ENCODE results near the gene KLF17.

The KLF17 gene

DNA sequence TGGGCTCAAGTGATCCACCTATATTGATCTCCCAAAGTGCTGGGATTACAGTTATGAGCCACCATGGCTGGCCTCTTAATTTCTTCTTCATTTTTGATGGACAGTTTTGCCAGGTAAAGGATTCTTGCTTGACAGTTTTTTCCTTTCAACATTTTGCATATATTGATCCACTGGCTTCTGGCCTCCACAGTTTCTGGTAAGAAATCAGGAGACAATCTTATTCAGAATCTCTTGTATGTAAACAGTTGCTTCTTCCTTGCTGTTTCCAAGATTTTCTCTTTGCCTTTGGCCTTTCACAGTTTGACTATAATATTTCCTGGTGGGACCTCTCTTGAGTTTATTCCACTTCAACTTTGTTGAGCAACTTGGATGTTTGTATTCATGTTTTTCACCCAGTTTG, 42.9 kb downstream of the KLF17 start:
- ATAC-seq, result no peak
- no peaks in the 10 kb centered on the region for H3K27me3 Mint-ChIP-seq

GRCh38 chr1:44168520-44169098, 50.0 kb downstream of the KLF17 start:
- Mint-ChIP-seq H3K9me3 (peaks cover 17% of the 10 kb centered on the region), H3K36me3 (peaks cover 5% of the 10 kb centered on the region), H3K27ac (no peak overlapping the region), H3K4me3 (no peak overlapping the region), H3K27me3 (peaks cover 65% of the 10 kb centered on the region), H3K4me1 (no peaks in the 10 kb centered on the region)
- no peak for ATAC-seq

More for the DNA sequence above, 42.9 kb downstream of the KLF17 start:
- Mint-ChIP-seq H3K4me3 (no peak overlapping the region), H3K4me1 (no peaks in the 10 kb centered on the region), H3K27ac (no peak overlapping the region), H3K9me3 (peaks cover 6% of the 10 kb centered on the region), H3K36me3 (no peaks in the 10 kb centered on the region)

GRCh38 chr1:44170281-44170823, 51.7 kb downstream of the KLF17 start:
- ATAC-seq, result no peak
- peaks cover 21% of the 10 kb centered on the region for H3K9me3 Mint-ChIP-seq
- peaks cover 71% of the 10 kb centered on the region for H3K27me3 Mint-ChIP-seq
- peaks cover 5% of the 10 kb centered on the region for H3K36me3 Mint-ChIP-seq
- H3K4me1 Mint-ChIP-seq, result no peaks in the 10 kb centered on the region
- H3K27ac Mint-ChIP-seq, result no peak overlapping the region
- no peak overlapping the region for H3K4me3 Mint-ChIP-seq

- H3K36me3 Mint-ChIP-seq, result no peaks in the 10 kb centered on the region
- peaks cover 43% of the 10 kb centered on the region for H3K27me3 Mint-ChIP-seq
- H3K27ac Mint-ChIP-seq, result no peak overlapping the region
- no peak for ATAC-seq
- no peak overlapping the region for H3K4me3 Mint-ChIP-seq
- no peaks in the 10 kb centered on the region for H3K4me1 Mint-ChIP-seq
- peaks cover 4% of the 10 kb centered on the region for H3K9me3 Mint-ChIP-seq
Measured at GRCh38 chr1:44174630-44175029, 56.0 kb downstream of the KLF17 start.

All from stimulated activated memory B cell treated with anti-CD40 and anti-IgM and Interleukin-4, amounts not matched to agents 10 μg/mL and 1 μg/mL and 100 μg/mL, for 72 hours (primary cell).